Prostate gland (tissue), 1 donor: ENCODE data around the gene HTR3C.

Experiments used
- POLR2A ChIP-seq: fragments of 450-650 bp; IDR thresholded peaks from one replicate; pipeline ENCODE4 v1.6.1; 2016; ENCODE audit warnings: antibody characterized with exemption, mild to moderate bottlenecking
- POLR2AphosphoS5 ChIP-seq: sonication (generic); formaldehyde crosslinking; IDR thresholded peaks from one replicate; pipeline ENCODE4 v1.6.1; 2017; ENCODE audit warnings: antibody characterized with exemption

DNA sequence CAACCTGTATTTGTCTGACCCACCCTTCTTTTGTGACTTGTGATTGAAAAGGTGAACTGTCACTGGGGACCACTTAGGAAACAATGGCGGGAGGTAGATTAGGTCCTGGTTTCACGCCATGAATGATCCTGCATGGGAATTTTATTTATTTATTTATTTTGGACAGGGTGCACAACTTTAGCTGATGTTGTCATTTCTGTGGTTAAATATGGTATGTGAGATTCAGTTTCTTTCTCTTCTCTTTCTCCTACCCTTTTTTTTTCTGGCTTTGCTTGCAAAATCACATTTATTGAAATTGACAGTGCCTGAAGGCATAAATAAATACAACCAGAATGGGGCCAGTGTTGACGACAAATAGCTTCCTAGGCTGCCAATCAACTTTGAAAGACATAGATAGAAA lies 26.0 kb downstream of the HTR3C start:
- TF ChIP-seq POLR2A (no peak), POLR2AphosphoS5 (no peak)
